Central memory CD4-positive, alpha-beta T cell (primary cell): ENCODE data around the gene CCM2.
A peak's percentile ranks its signal among the peaks of the same experiment; 100 is the strongest.
"Not testable (repeated sequence)": the region's sequence is repeated elsewhere in the genome, so short reads cannot be mapped to it uniquely, and the experiment has no call there.

Experiments used
- DNase-seq: peaks from one replicate; pipeline ENCODE4 v3.0.0; 2022

Gene CCM2

GRCh38 chr7:44982535-44982923 is 17.5 kb upstream of the CCM2 start:
- DNase-seq = no peak

- no peak for DNase-seq
Measured at GRCh38 chr7:44982970-44983369, 17.0 kb upstream of the CCM2 start.

- DNase-seq = no peak
Measured at GRCh38 chr7:44983742-44984477, 16.1 kb upstream of the CCM2 start.

GRCh38 chr7:44984478-44984758 is 15.6 kb upstream of the CCM2 start:
- DNase-seq = no peak

- DNase-seq = no peak
Measured at GRCh38 chr7:44985033-44985695, 14.8 kb upstream of the CCM2 start.

GRCh38 chr7:44985900-44986217 is 14.1 kb upstream of the CCM2 start:
- DNase-seq = no peak

- peak; percentile 94 for DNase-seq
Measured at GRCh38 chr7:44986218-44987053, 13.6 kb upstream of the CCM2 start.

GRCh38 chr7:44987457-44987856 is 12.5 kb upstream of the CCM2 start:
- no peak for DNase-seq

GRCh38 chr7:44987996-44988395 is 12.0 kb upstream of the CCM2 start:
- no peak for DNase-seq

- no peak for DNase-seq
Measured at GRCh38 chr7:44988701-44989100, 11.3 kb upstream of the CCM2 start.

GRCh38 chr7:44989132-44989531 is 10.9 kb upstream of the CCM2 start:
- DNase-seq = no peak

- no peak for DNase-seq
Measured at GRCh38 chr7:44990109-44991023, 9.6 kb upstream of the CCM2 start.

GRCh38 chr7:44992004-44992795 is 7.8 kb upstream of the CCM2 start:
- DNase-seq = not testable (repeated sequence)

- DNase-seq = peak; percentile 29
Measured at GRCh38 chr7:44994877-44995554, 5.0 kb upstream of the CCM2 start.

- DNase-seq = peak; percentile 63
Measured at GRCh38 chr7:44995555-44996493, 4.2 kb upstream of the CCM2 start.

- DNase-seq = no peak
Measured at GRCh38 chr7:44998153-44998871, 1.7 kb upstream of the CCM2 start.

- DNase-seq = peak; percentile 99
Measured at GRCh38 chr7:44999245-45000092, 532 bp upstream of the CCM2 start.

- peak; percentile 78 for DNase-seq
Measured at GRCh38 chr7:45001138-45001694, 1.2 kb downstream of the CCM2 start.
